ENCODE data around the gene ARHGEF40. TPM values are rescaled to one million over a fixed set of nuclear protein-coding genes. Genes with fewer than 3 reads are reported as not detected.

Gene ARHGEF40
- total RNA-seq, 1 donor from 2014 or later, result 39.2 TPM

DNA sequence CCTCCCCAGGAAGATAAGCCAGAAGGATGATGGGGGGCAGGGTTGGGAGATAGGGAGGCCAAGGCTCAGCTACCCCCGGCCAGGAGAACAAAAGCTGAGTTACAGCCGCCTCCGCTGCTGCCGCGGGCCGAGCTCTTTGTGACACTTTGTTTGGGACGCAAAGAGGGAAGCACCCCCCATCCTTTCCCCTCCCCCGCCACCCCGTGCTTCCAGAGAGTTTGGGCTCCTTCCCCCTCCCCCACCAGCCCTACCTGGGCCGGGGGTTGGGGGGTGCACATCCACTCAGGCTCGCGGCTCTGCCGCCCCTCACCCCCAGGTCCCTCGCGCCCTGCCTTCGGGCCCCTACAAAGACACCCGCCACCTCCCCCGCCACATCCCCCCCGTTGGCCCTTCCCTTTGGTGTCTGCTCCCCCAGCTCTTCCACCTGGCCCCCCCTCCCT lies 27.6 kb downstream of the ARHGEF40 start:
- Histone ChIP-seq H3K9me3 (no peaks in the 10 kb centered on the region), H3K27me3 (no peaks in the 10 kb centered on the region), H3K4me1 (peaks cover 27% of the 10 kb centered on the region), H3K4me3 (peak overlapping the region; percentile 51), H3K36me3 (peaks cover 5% of the 10 kb centered on the region), H3K27ac (peak overlapping the region; percentile 65)
- no peak for DNase-seq
- intact Hi-C loops (cut with DNase I), result no loop called here
- TF ChIP-seq, protein P1, sequence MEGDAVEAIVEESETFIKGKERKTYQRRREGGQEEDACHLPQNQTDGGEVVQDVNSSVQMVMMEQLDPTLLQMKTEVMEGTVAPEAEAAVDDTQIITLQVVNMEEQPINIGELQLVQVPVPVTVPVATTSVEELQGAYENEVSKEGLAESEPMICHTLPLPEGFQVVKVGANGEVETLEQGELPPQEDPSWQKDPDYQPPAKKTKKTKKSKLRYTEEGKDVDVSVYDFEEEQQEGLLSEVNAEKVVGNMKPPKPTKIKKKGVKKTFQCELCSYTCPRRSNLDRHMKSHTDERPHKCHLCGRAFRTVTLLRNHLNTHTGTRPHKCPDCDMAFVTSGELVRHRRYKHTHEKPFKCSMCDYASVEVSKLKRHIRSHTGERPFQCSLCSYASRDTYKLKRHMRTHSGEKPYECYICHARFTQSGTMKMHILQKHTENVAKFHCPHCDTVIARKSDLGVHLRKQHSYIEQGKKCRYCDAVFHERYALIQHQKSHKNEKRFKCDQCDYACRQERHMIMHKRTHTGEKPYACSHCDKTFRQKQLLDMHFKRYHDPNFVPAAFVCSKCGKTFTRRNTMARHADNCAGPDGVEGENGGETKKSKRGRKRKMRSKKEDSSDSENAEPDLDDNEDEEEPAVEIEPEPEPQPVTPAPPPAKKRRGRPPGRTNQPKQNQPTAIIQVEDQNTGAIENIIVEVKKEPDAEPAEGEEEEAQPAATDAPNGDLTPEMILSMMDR (IDR thresholded peaks at IDR 0.05), result no peak
- peak; percentile 30 for ATAC-seq

DNA sequence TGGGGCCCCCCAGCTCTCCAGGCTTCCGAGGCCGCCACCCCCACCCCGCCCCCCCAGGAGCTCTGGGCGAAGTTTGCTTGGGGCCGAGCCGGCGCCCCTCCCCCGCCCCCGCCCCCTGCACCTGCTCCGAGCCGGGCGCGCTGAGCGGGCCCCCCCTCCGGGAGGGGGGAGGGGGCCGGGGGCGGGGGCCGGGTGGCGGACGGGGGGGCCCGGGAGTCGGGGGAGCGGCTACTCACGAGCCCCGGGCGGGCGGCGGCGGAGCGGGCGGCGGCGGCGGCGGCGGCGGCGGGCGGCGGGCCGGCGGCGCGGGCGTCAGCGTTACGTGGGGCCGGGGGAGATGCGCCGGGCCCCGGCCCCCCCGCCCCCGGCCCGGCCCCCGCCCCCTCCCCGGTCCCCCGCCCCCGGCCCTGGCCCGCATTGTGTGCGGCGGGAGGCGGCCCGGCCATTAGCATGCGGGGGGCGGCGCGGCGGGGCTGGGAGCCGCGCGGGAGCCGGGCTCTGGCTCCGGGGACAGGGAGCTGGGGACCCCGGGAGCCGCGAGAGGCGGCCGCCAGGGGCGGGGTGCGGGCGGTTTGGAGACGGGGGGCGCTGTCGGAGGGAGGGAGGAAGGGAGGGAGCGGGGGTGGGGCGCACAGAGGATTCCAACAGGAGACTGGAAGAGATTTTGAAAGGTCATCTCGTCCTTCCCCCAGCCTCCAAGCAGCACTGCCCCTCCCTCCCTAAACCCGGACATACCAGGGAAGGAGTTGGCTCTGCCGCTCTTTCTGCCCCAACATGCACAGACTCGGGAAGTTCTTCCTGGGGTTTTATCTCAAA lies 28.2 kb downstream of the ARHGEF40 start, which contains the start of gene ZNF219:
TSS of gene ZNF219 (minus strand) at position 580 of the 816 bp plus-strand sequence. CDS start 5,064 bp downstream, outside the sequence.
- Histone ChIP-seq H3K9me3 (no peaks in the 10 kb centered on the region), H3K4me1 (peaks cover 32% of the 10 kb centered on the region), H3K4me3 (peak within 1 kb of the TSS; percentile 67), H3K36me3 (no peaks in the 10 kb centered on the region), H3K27ac (peak within 1 kb of the TSS; percentile 87), H3K27me3 (no peaks in the 10 kb centered on the region)
- intact Hi-C loops (cut with DNase I), result no loop called here
- TF ChIP-seq, protein P1 (IDR thresholded peaks at IDR 0.05), result no peak
- DNase-seq (peak; percentile 81), ATAC-seq (peak; percentile 55)

DNA sequence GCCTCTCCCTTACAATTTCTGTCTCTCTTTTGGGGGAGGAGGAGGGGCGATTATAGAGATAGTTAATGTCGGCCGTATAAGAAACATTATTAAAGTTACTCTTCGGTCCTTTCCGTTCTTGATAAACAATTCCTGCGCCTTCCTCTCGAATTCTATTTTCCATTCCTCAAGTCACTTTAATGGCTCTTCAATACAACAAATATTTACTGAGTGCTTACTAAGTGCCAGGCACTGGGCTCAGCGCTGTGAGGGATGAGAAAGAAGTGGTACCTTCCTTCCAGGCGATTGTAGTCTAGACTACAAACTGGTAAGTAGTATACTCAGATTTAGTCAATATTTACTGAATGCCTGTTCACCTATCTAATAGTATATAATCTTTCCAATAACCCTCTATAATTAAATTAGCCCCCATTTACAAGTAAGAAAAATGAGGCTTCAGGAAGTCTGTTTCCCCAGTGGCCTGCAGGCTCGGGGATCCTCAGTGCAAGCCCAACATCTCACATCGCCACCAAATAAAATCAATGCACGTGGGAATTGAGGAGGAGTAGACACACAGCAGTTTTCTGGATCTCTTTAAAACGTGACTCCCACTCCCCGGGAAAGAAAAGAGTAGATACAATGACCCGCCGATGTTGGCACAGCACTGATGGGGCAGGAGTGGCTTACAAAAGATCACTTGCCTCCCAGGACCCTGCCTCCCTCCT lies 28.9 kb downstream of the ARHGEF40 start:
- TF ChIP-seq, protein P1 (IDR thresholded peaks at IDR 0.05), result no peak
- intact Hi-C loops (cut with DNase I), result no loop called here
- H3K9me3 ChIP-seq, result no peaks in the 10 kb centered on the region
- H3K36me3 ChIP-seq, result no peaks in the 10 kb centered on the region
- no peaks in the 10 kb centered on the region for H3K27me3 ChIP-seq
- H3K4me3 ChIP-seq, result peak overlapping the region; percentile 67
- DNase-seq, result no peak
- no peak for ATAC-seq
- peaks cover 32% of the 10 kb centered on the region for H3K4me1 ChIP-seq
- H3K27ac ChIP-seq, result peak overlapping the region; percentile 87

DNA sequence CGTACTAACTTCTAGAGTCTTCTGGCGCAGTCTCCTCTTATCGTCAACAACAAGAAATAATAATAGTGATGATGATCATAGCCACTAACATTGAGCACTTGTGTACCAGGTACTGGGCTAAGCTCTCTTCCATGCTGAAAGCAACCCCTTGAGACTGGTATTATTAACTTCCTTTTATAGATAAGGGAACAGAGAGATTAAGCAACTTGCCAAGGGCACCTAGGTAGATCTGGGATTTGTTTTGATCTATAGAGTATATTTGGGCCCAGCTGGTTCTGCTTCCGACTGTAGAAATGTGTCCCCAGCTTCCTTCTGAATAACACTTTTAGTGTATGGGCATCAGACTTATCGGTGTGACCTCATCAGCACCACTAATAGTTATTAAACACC lies 29.5 kb downstream of the ARHGEF40 start:
- DNase-seq, result no peak
- intact Hi-C loops (cut with DNase I), result no loop called here
- Histone ChIP-seq H3K4me3 (peak overlapping the region; percentile 67), H3K27ac (peak overlapping the region; percentile 87), H3K4me1 (peaks cover 33% of the 10 kb centered on the region), H3K9me3 (no peaks in the 10 kb centered on the region), H3K27me3 (no peaks in the 10 kb centered on the region), H3K36me3 (no peaks in the 10 kb centered on the region)
- TF ChIP-seq, protein P1 (IDR thresholded peaks at IDR 0.05), result no peak
- ATAC-seq, result no peak

DNA sequence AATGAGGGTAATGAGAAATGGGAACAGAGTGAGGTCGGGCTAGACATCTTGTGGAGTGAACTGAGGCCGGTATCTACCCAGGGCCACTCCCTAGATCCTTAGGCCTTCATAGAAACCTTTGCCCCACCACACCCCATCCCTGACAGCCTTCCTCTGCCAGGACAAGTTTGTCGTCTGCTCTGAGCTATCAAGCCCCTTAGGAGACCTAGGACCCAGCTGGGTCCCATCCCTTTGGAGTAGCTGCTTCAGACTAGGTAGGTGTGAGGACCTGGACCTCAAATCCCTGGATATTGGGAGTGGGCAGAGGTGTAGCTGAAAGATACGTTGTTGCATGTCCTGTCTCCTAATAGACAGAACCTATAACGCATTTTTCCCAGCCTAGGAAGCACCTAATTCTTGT lies 30.8 kb downstream of the ARHGEF40 start, which contains the start of gene TMEM253:
TSS of gene TMEM253 (plus strand) at position 136 of the 400 bp plus-strand sequence. CDS start 278 bp downstream, outside the sequence.
- H3K27ac ChIP-seq, result no peak within 1 kb of the TSS
- ATAC-seq (no peak), DNase-seq (no peak)
- intact Hi-C loops (cut with DNase I), result loop anchor here (10.0 kb wide), 1 partner anchor 776 kb away; no protein-coding TSS in a partner anchor
- TF ChIP-seq, protein P1 (IDR thresholded peaks at IDR 0.05), result no peak
- H3K27me3 ChIP-seq, result no peaks in the 10 kb centered on the region
- H3K36me3 ChIP-seq, result no peaks in the 10 kb centered on the region
- no peak within 1 kb of the TSS for H3K4me3 ChIP-seq
- peaks cover 42% of the 10 kb centered on the region for H3K4me1 ChIP-seq
- no peaks in the 10 kb centered on the region for H3K9me3 ChIP-seq

All from upper lobe of right lung (tissue), 1 donor.